HepG2 (cell line): Measurements from ENCODE around the gene CAMSAP3. TPM values are rescaled to one million over a fixed set of nuclear protein-coding genes. Genes with fewer than 3 reads are reported as not detected.
"Not testable (repeated sequence)": the region's sequence is repeated elsewhere in the genome, so short reads cannot be mapped to it uniquely, and the experiment has no call there.

ENCODE experiments used
- ATAC-seq: fragments of 200-7000 bp; cut with Tn5 transposase; 3 replicates; pipeline ENCODE4 v1.9.1; 2020; ENCODE audit warnings: mild to moderate bottlenecking, moderate library complexity
- BruUV-seq: library from RNA; stranded (reverse); fragments of 400-500 nt; replicated peaks from 2 replicates; lab custom pipeline; 2021; lab: Mats Ljungman, UMichigan
- CTCF ChIA-PET: fragments of 300-600 bp; formaldehyde crosslinking; extraction: SDS; loops from one replicate; lab custom pipeline; 2021; ENCODE audit warnings: low total read pairs, inconsistent platforms, low intra/inter-chr PET ratio; lab: Yijun Ruan, JAX
- POLR2A ChIA-PET: fragments of 350-600 bp; sonication (Branson Sonifier 250); formaldehyde crosslinking; loops from one replicate; lab custom pipeline; 2020; ENCODE audit warnings: antibody characterized with exemption, inconsistent platforms; lab: Yijun Ruan, JAX
- DNase-seq: peaks from one replicate; pipeline ENCODE4 v3.0.0-alpha.2; 2015; ENCODE audit warnings: low spot score
- FAIRE-seq: peaks from 3 replicates; lab custom pipeline; 2011; peaks lifted over from hg19 to GRCh38; lab: Jason Lieb, UNC
- H2AFZ ChIP-seq: one replicate; pipeline ENCODE4 v1.6.1; 2011; ENCODE audit warnings: low read length, inconsistent platforms
- H3K27ac ChIP-seq: fragments of 300-600 bp; 3 replicates; pipeline ENCODE4 v1.8.0; 2011; ENCODE audit warnings: mixed run types, mild to moderate bottlenecking, mixed read lengths, low read length, inconsistent platforms; ENCODE audit not compliant: insufficient read depth; ENCODE audit errors: extremely low read length
- H3K27me3 ChIP-seq, 2 experiments: fragments of 200-600 bp in 1 of 2; 2 replicates in 1 of 2; 3 replicates in 1 of 2; pipeline versions ENCODE4 v1.6.0 to v1.8.0; 2011; ENCODE audit warnings: low read length in 2 of 2, mild to moderate bottlenecking in 2 of 2, moderate library complexity in 2 of 2, inconsistent platforms in 1 of 2; ENCODE audit not compliant: insufficient read depth in 2 of 2, control insufficient read depth in 1 of 2
- H3K36me3 ChIP-seq, 2 experiments: fragments of 200-600 bp in 1 of 2; replicated peaks in 1 of 2; 2 replicates in 1 of 2; 3 replicates in 1 of 2; pipeline versions ENCODE4 v1.5.1 to v1.8.0; 2011; ENCODE audit warnings: low read length in 2 of 2, inconsistent platforms in 1 of 2; ENCODE audit not compliant: insufficient read depth in 2 of 2, control insufficient read depth in 1 of 2
- H3K4me1 ChIP-seq: 2 replicates; pipeline ENCODE4 v1.5.1; 2012; ENCODE audit warnings: low read length, inconsistent platforms; ENCODE audit not compliant: insufficient read depth
- H3K4me2 ChIP-seq: 2 replicates; pipeline ENCODE4 v1.6.0; 2011; ENCODE audit warnings: low read depth, low read length, inconsistent platforms
- H3K4me3 ChIP-seq, 3 experiments: fragments of 200-600 bp in 1 of 3; sonication (generic), shearing (Covaris generic) in 1 of 3; replicated peaks in 1 of 3; 2 replicates each; pipeline ENCODE4 v1.5.1; 2011 to 2016; ENCODE audit warnings: low read length in 3 of 3, inconsistent platforms in 2 of 3, low read depth in 2 of 3, mild to moderate bottlenecking in 2 of 3, control low read depth in 1 of 3, mixed read lengths in 1 of 3; ENCODE audit not compliant: insufficient read depth in 1 of 3
- H3K79me2 ChIP-seq: one replicate; pipeline ENCODE4 v1.6.1; 2011; ENCODE audit warnings: low read length, inconsistent platforms; ENCODE audit not compliant: insufficient read depth
- H3K9ac ChIP-seq: 2 replicates; pipeline ENCODE4 v1.6.0; 2011; ENCODE audit warnings: mild to moderate bottlenecking, low read depth, low read length, inconsistent platforms; ENCODE audit not compliant: insufficient read depth
- H3K9me3 ChIP-seq: 2 replicates; pipeline ENCODE4 v1.5.1; 2012; ENCODE audit warnings: mild to moderate bottlenecking, low read length
- H4K20me1 ChIP-seq: 2 replicates; pipeline ENCODE4 v1.6.0; 2011; ENCODE audit warnings: inconsistent platforms, mild to moderate bottlenecking, low read length, moderate library complexity; ENCODE audit not compliant: insufficient read depth
- MAFF ChIP-seq: IDR thresholded peaks from 2 replicates; pipeline ENCODE4 v1.6.1; 2011; ENCODE audit warnings: low read depth, low read length, improper control_type of control experiment
- MAFK ChIP-seq, 2 experiments: IDR thresholded peaks in 1 of 2; conservative IDR thresholded peaks in 1 of 2; 2 replicates each; pipeline ENCODE4 v1.6.1; 2011; ENCODE audit warnings: improper control_type of control experiment in 2 of 2, low read length in 2 of 2
- MNT ChIP-seq: fragments of 450-650 bp; IDR thresholded peaks from 2 replicates; pipeline ENCODE4 v1.6.1; 2016
- NR2C2 ChIP-seq: sonication (generic); formaldehyde crosslinking; IDR thresholded peaks from 2 replicates; pipeline ENCODE4 v1.4.0; 2020; ENCODE audit warnings: missing genetic modification reagents, mild to moderate bottlenecking, moderate library complexity, borderline replicate concordance
- PHF21A ChIP-seq: sonication (generic); formaldehyde crosslinking; IDR thresholded peaks from 2 replicates; pipeline ENCODE4 v1.5.0; 2020; ENCODE audit warnings: mild to moderate bottlenecking, missing genetic modification reagents
- WGBS: methylation state at CpG from one replicate; pipeline ENCODE4 v1.1.6; 2017; ENCODE audit warnings: low lambda C conversion rate; 5-methylcytosine and 5-hydroxymethylcytosine counted together
- in situ Hi-C: cut with HindIII; loops from 2 replicates; pipeline ENCODE4 v1.10.0; 2017; ENCODE audit warnings: low pct_unique_long_range_greater_than_20kb; ENCODE audit not compliant: extremely low pct_ligation_motif_present
- intact Hi-C: fragments of 100-400 bp; cut with micrococcal nuclease; formaldehyde crosslinking; loops from one replicate; pipeline ENCODE4 v1.10.0; 2022; ENCODE audit not compliant: unreplicated experiment
- polyA plus RNA-seq, 8 experiments: library from polyadenylated mRNA; depleted of rRNA in 3 of 8; stranded (reverse) in 7 of 8; unstranded in 1 of 8; fragments of >200 nt; fragmentation: Illumina TruSeq in 4 of 8; extraction: Trizol in 4 of 8; gene quantifications; 2 replicates each; pipeline versions ENCODE4 v1.2.1 to v1.2.3, GENCODE V29; 2011 to 2016; ENCODE audit warnings: low read depth in 4 of 8, missing spikeins in 1 of 8, mixed read lengths in 1 of 8; ENCODE audit not compliant: insufficient read depth in 1 of 8
- total RNA-seq, 5 experiments: library from RNA; depleted of rRNA; stranded (reverse); fragments of >200 nt; fragmentation: Illumina TruSeq; extraction: Trizol; gene quantifications; 2 replicates each; pipeline ENCODE4 v1.2.3, GENCODE V29; 2016; ENCODE audit warnings: low read depth in 1 of 5

Gene CAMSAP3
- total and polyA plus RNA-seq, 2 of the 13 experiments (the other 11 are each of a cell fraction or from before 2014, with no cell fraction given): 10.8 to 11.8 TPM

GRCh38 chr19:7575434-7576040 lies 20.1 kb upstream of the CAMSAP3 start:
- ATAC-seq (no peak), FAIRE-seq (no peak), DNase-seq (no peak)
- no TSS peak for BruUV-seq
- in situ Hi-C loops: no loop called here
- H3K79me2 ChIP-seq: no peaks in the 10 kb centered on the region
- ChIA-PET POLR2A (no interaction called here), CTCF (no interaction called here)
- H4K20me1 ChIP-seq: no peaks in the 10 kb centered on the region
- no peaks in the 10 kb centered on the region for H3K9me3 ChIP-seq
- H3K9ac ChIP-seq: no peak overlapping the region
- no peak overlapping the region for H2AFZ ChIP-seq
- no peak overlapping the region for H3K27ac ChIP-seq
- 38% methylated on average over 9 of the region's 9 CpGs for WGBS
- H3K27me3 ChIP-seq: peaks cover 0 to 14% of the 10 kb centered on the region in 2 experiments; a peak in 2 of 5 replicates
- H3K4me2 ChIP-seq: no peak overlapping the region
- H3K36me3 ChIP-seq: no peaks in the 10 kb centered on the region
- no peaks in the 10 kb centered on the region for H3K4me1 ChIP-seq
- no peak overlapping the region for H3K4me3 ChIP-seq
- intact Hi-C loops: no loop called here
- TF ChIP-seq MAFF (peak; percentile 61; the same call in 1 of the 2 replicates), NR2C2 (no peak), MNT (no peak), MAFK (conservative IDR thresholded peaks at IDR 0.05 in 1 of 2, IDR thresholded peaks at IDR 0.05 in 1 of 2; ENCODE audit: low read length in 2 of 2) (peak in 1 of 2 experiments; percentile 53; a peak in 3 of 4 replicates), PHF21A (CRISPR knock-in tag) (no peak)

- WGBS: 29% methylated on average over 1 of the region's 1 CpG
- H3K27ac ChIP-seq, H2AFZ ChIP-seq, intact Hi-C loops, H3K9ac ChIP-seq, in situ Hi-C loops, H4K20me1 ChIP-seq, CTCF ChIA-PET, H3K4me2 ChIP-seq, H3K4me1 ChIP-seq, POLR2A ChIA-PET, H3K36me3 ChIP-seq, FAIRE-seq, H3K79me2 ChIP-seq, DNase-seq, ATAC-seq, BruUV-seq, H3K9me3 ChIP-seq, H3K4me3 ChIP-seq: not testable (repeated sequence)
- peaks cover 2 to 18% of the 10 kb centered on the region in 2 experiments; a peak in 2 of 5 replicates for H3K27me3 ChIP-seq
Measured at GRCh38 chr19:7577422-7577821, 18.2 kb upstream of the CAMSAP3 start.
